Psoas muscle (tissue), 8 donors: ENCODE measurements around the gene TCP11. TPM values are rescaled to one million over a fixed set of nuclear protein-coding genes. Genes with fewer than 3 reads are reported as not detected.

Source experiments
- ATAC-seq, 4 donors: fragments of 200-7000 bp; cut with Tn5 transposase; one replicate each; pipeline ENCODE4 v1.9.1; 2020; ENCODE audit warnings: moderate library complexity in 3 of 4, mild to moderate bottlenecking in 2 of 4
- DNase-seq, 2 donors: peaks; one replicate each; pipeline ENCODE4 v3.0.0-alpha.2; 2020
- H3K27ac ChIP-seq: fragments of 200-600 bp; one replicate; pipeline ENCODE4 v1.8.0; 2022
- H3K27me3 ChIP-seq, 3 donors: fragments of 200-600 bp in 1 of 3; one replicate each; pipeline versions ENCODE4 v1.6.1 to v1.8.0; 2013 to 2022; ENCODE audit warnings: low read length in 2 of 3, mild to moderate bottlenecking in 2 of 3, moderate library complexity in 1 of 3; ENCODE audit not compliant: insufficient read depth in 3 of 3
- H3K36me3 ChIP-seq, 2 donors: fragments of 200-600 bp in 1 of 2; one replicate each; pipeline versions ENCODE4 v1.6.1 to v1.8.0; 2013 to 2022; ENCODE audit warnings: low read depth in 1 of 2, mild to moderate bottlenecking in 1 of 2, moderate library complexity in 1 of 2; ENCODE audit not compliant: insufficient read depth in 1 of 2
- H3K4me1 ChIP-seq: fragments of 200-600 bp; one replicate; pipeline ENCODE4 v1.8.0; 2022
- H3K4me3 ChIP-seq: fragments of 200-600 bp; one replicate; pipeline ENCODE4 v1.8.0; 2022; ENCODE audit warnings: mild to moderate bottlenecking
- H3K9me3 ChIP-seq: fragments of 200-600 bp; one replicate; pipeline ENCODE4 v1.8.0; 2022
- WGBS, 3 donors: extraction: QIAGEN DNeasy Blood & Tissue Kit; methylation state at CpG; one replicate each; pipeline versions ENCODE4 v1.1.6 to v1.1.7; 2013; 5-methylcytosine and 5-hydroxymethylcytosine counted together
- intact Hi-C, 2 donors: fragments of 100-400 bp; cut with DNase I; formaldehyde crosslinking; loops; one replicate each; pipeline versions ENCODE4 v1.11.0 to v1.14.2; 2022
- polyA plus RNA-seq, 3 donors: library from polyadenylated mRNA; stranded (reverse); fragments of 200-250 nt; gene quantifications; one replicate each; pipeline ENCODE4 v1.2.3, GENCODE V29; 2013
- total RNA-seq, 4 donors: library from RNA; stranded (reverse); fragmentation: NEBNext Ultra II Directional in 2 of 4; extraction: Animal tissue kit (Norgen Biotek cat#: 25700) in 2 of 4; gene quantifications; one replicate each; pipeline versions ENCODE4 v1.2.1 to v1.2.4, GENCODE V29; 2021 to 2023
- TF ChIP-seq, protein P1 (sequence below): fragments of 200-600 bp; IDR thresholded peaks from one replicate; pipeline ENCODE4 v1.8.0; 2022; ENCODE audit warnings: antibody characterized with exemption
- donor health status: healthy with polysubstance abuse.
- donor health status: DM: no; HTN: no; CAD: no; lungs with moderate emphysema.
- donor health status: Bipolar disorder and iron deficiency.
- donor health status: healthy.
- donor health status: DM: yes; HTN: yes; CAD: no.
- donor health status: DM: no; HTN: no; CAD: no.
- donor health status: DM: no; HTN: no; CAD: no.
- donor health status: DM: yes; HTN: yes; CAD: no.

TCP11 gene
- total and polyA plus RNA-seq, 7 donors, result 0.08 TPM; not detected in 6

- peaks cover 0 to 52% of the 10 kb centered on the region in 2 donors for H3K36me3 ChIP-seq
- H3K27ac ChIP-seq, result no peak overlapping the region
- H3K4me3 ChIP-seq, result no peak overlapping the region
- intact Hi-C loops, result no loop called here
- no peaks in the 10 kb centered on the region for H3K27me3 ChIP-seq
- TF ChIP-seq, protein P1, sequence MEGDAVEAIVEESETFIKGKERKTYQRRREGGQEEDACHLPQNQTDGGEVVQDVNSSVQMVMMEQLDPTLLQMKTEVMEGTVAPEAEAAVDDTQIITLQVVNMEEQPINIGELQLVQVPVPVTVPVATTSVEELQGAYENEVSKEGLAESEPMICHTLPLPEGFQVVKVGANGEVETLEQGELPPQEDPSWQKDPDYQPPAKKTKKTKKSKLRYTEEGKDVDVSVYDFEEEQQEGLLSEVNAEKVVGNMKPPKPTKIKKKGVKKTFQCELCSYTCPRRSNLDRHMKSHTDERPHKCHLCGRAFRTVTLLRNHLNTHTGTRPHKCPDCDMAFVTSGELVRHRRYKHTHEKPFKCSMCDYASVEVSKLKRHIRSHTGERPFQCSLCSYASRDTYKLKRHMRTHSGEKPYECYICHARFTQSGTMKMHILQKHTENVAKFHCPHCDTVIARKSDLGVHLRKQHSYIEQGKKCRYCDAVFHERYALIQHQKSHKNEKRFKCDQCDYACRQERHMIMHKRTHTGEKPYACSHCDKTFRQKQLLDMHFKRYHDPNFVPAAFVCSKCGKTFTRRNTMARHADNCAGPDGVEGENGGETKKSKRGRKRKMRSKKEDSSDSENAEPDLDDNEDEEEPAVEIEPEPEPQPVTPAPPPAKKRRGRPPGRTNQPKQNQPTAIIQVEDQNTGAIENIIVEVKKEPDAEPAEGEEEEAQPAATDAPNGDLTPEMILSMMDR, result no peak
- WGBS, 3 donors, result 77 to 80% (median 77%) methylated on average over 12 of the region's 12 CpGs
- no peaks in the 10 kb centered on the region for H3K9me3 ChIP-seq
- DNase-seq (peak; percentile 4 to 14), ATAC-seq (no peak)
- no peaks in the 10 kb centered on the region for H3K4me1 ChIP-seq
Observed at GRCh38 chr6:35071347-35071994, 69.7 kb downstream of the TCP11 start.

- H3K36me3 ChIP-seq, result peaks cover 0 to 57% of the 10 kb centered on the region in 2 donors
- DNase-seq (peak in 1 of 2 donors; percentile 0), ATAC-seq (no peak)
- no peaks in the 10 kb centered on the region for H3K27me3 ChIP-seq
- intact Hi-C loops, result no loop called here
- no peaks in the 10 kb centered on the region for H3K9me3 ChIP-seq
- H3K27ac ChIP-seq, result no peak overlapping the region
- H3K4me3 ChIP-seq, result no peak overlapping the region
- WGBS, 3 donors, result 93 to 97% (median 94%) methylated on average over 2 of the region's 2 CpGs
- H3K4me1 ChIP-seq, result no peaks in the 10 kb centered on the region
- TF ChIP-seq, protein P1, result no peak
Observed at GRCh38 chr6:35070111-35070510, 71.0 kb downstream of the TCP11 start.

DNA sequence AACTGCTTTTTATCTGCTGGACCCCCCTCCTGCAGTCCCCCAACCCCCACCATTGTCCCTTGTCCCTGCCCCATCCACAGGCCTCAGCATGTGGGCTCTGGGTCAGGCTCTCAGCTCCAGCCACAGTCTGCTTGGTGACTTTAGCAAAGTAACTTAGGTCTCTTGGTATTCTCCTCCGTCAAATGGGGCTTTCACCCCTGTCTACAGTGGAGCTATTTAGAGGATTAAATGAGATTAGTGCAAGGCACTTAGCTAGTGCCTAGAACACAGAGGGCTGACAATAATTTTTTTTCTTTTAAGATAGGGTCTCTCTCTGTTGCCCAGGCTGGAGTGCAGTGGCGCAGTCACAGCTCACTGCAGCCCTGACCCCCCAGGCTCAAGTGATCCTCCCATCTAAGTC, 71.9 kb downstream of the TCP11 start:
- no peaks in the 10 kb centered on the region for H3K9me3 ChIP-seq
- no peaks in the 10 kb centered on the region for H3K27me3 ChIP-seq
- H3K4me1 ChIP-seq, result no peaks in the 10 kb centered on the region
- intact Hi-C loops, result no loop called here
- no peak overlapping the region for H3K4me3 ChIP-seq
- 95 to 100% (median 97%) methylated on average over 2 of the region's 2 CpGs for WGBS, 3 donors
- H3K36me3 ChIP-seq, result peaks cover 0 to 63% of the 10 kb centered on the region in 2 donors
- no peak for ATAC-seq
- TF ChIP-seq, protein P1, result no peak
- DNase-seq, result peak in 1 of 2 donors; percentile 8
- H3K27ac ChIP-seq, result no peak overlapping the region

DNA sequence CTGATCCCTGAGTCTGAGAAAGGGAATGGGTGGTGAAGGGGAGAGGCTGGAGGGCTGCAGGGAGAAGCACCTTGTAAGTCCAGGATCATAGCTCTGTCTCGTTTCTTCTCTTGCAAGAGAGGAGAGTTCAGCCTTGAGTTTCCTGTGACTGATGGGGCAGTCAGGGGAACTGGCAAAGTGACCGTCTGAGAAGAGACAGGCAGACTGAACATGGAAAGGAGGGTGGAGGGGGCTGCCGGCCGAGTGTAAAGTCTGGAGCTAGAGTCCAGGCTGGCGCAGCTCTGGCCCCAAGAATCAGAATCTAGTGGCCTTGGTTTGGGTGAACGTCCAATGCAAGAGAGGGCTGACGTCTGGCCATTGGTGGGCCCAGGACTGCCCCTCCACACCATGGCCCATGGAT, 72.5 kb downstream of the TCP11 start:
- Histone ChIP-seq H3K9me3 (no peaks in the 10 kb centered on the region), H3K27ac (no peak overlapping the region), H3K4me1 (no peaks in the 10 kb centered on the region), H3K4me3 (no peak overlapping the region), H3K36me3 (peaks cover 0 to 64% of the 10 kb centered on the region in 2 donors), H3K27me3 (no peaks in the 10 kb centered on the region)
- DNase-seq (peak in 1 of 2 donors; percentile 6), ATAC-seq (no peak)
- intact Hi-C loops, result no loop called here
- TF ChIP-seq, protein P1, result no peak
- 84 to 88% (median 87%) methylated on average over 7 of the region's 7 CpGs for WGBS, 3 donors

DNA sequence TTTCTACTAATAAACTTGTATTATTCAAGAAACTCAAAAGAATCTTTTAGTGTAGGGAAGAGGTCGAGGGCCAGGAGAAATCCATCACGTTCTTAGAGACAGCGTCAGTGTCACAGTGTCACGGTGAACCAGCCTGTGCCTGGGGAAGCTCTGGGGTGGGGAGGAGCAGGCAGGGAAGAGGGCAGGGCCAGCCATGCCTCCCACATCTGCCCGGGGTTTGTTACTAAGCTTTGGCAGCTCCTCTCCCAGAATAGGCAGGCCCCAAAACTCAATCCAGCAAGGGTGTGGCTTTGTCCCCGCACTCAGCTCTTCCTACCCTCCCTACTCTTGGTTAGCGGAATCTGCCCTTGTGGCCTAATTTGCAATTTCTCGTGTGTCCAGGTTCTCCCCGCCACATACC, 72.9 kb downstream of the TCP11 start:
- TF ChIP-seq, protein P1, result no peak

More for the DNA sequence above, 72.9 kb downstream of the TCP11 start:
- Histone ChIP-seq H3K9me3 (no peaks in the 10 kb centered on the region), H3K27me3 (no peaks in the 10 kb centered on the region), H3K27ac (no peak overlapping the region), H3K4me3 (no peak overlapping the region), H3K4me1 (no peaks in the 10 kb centered on the region), H3K36me3 (peaks cover 0 to 63% of the 10 kb centered on the region in 2 donors)
- WGBS, 3 donors, result 76 to 83% (median 79%) methylated on average over 8 to 9 of the region's 9 CpGs
- DNase-seq (peak in 1 of 2 donors; percentile 33), ATAC-seq (no peak)
- intact Hi-C loops, result no loop called here
